GM12865 (cell line): ENCODE measurements around the gene PDE6B.

Source experiments
- DNase-seq: peaks from one replicate; pipeline ENCODE4 v3.0.0; 2010; ENCODE audit warnings: low read depth
- H3K4me3 ChIP-seq: 2 replicates; pipeline ENCODE4 v1.5.1; 2011; ENCODE audit warnings: mild to moderate bottlenecking, low read depth, low read length, control low read depth
- TF ChIP-seq, protein P1 (sequence below): IDR thresholded peaks from 2 replicates; pipeline ENCODE4 v1.5.1; 2011; ENCODE audit warnings: low read length, control low read depth, low read depth, inconsistent platforms; ENCODE audit not compliant: insufficient read depth; ENCODE audit errors: missing control alignments

Gene PDE6B

DNA sequence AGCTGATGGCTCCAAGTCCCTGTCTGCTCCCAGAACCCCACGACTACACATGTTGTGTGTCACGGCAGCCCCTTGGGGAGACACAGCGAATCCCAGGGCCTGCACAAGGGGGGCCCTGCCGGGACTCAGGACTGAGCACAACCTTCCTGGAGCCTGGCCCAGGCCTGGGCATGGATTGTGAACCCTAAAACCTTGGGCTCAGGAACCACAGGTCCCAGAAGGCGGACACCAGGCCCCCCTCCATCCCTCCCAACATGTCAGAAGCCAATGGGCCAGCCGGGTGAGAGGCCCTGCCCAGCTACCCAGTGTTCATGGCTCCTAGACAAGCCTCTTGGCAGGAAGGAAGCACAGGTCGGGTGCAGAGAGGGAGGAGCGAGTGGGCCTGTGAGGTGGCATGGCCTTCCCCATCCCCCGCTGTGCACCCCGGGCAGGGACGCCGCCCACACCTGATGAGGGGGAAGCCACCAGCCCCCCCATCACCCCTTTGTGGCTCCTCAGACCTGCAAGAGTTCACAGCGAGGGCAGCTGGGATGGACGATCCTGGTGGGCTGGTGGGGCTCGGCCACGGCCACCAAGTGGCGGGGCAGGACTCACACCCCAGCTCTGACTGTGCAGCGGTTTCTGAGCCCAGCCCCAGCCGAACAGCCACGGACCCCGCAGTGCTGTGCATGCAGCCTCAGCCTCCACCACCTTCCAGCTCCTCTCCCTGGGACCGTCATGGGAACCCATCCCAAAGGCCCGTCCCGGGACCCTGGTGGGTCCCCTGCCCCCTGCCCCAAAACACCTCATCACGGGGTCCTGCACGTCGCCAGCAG lies 3.7 kb downstream of the PDE6B start:
- no peak for DNase-seq
- TF ChIP-seq, protein P1, sequence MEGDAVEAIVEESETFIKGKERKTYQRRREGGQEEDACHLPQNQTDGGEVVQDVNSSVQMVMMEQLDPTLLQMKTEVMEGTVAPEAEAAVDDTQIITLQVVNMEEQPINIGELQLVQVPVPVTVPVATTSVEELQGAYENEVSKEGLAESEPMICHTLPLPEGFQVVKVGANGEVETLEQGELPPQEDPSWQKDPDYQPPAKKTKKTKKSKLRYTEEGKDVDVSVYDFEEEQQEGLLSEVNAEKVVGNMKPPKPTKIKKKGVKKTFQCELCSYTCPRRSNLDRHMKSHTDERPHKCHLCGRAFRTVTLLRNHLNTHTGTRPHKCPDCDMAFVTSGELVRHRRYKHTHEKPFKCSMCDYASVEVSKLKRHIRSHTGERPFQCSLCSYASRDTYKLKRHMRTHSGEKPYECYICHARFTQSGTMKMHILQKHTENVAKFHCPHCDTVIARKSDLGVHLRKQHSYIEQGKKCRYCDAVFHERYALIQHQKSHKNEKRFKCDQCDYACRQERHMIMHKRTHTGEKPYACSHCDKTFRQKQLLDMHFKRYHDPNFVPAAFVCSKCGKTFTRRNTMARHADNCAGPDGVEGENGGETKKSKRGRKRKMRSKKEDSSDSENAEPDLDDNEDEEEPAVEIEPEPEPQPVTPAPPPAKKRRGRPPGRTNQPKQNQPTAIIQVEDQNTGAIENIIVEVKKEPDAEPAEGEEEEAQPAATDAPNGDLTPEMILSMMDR, result no peak
- H3K4me3 ChIP-seq, result no peak overlapping the region

DNA sequence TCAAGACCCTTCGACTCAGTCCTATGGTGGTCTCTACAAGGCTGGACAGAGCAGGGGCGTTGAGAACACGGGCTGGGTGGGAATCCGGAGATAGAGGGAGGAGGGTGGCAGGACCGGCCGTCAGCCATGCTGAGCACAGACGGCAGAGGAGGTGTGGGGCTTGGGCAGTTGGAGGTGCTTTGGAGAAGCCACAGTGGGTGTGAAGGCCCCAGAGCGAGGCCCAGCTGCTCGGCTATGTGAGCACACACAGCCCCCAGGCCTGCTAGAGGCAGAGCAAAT lies 4.2 kb downstream of the PDE6B start:
- H3K4me3 ChIP-seq, result no peak overlapping the region
- DNase-seq, result no peak
- TF ChIP-seq, protein P1, result no peak

DNA sequence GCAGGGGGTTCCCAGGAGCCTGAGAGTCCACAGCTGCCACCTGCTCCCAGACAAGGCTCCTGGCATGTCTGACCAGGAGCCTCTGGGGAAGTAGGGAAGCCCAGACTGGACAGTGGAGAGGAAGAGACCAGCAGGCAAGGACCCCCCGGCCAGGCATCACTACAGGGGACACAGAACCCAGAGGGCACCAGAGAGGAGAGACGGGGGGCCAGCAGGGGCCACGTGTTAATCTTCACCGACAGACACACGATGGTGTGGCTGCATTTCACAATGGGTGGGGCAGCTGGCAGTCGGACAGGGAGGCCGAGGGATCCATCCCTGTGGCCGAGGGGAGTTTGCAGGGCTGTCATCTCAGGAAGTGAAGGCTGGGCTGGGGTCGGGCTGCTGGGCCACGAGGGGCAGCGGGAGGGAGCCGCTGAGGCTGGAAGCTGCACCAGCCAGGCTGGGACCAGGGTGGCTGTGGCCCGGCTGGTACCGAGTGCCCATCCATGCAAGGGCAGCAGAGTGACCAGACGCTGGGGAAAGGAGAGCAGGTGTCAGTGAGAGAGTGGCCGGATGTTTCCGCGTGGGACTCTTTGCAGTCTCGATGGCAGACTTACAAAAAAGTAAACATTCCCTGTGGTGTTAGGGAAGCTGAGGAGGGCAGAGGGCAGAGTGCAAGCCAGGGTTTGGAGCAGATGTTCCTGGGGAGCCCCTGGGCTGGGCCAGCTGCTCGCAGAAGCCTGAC lies 4.7 kb downstream of the PDE6B start:
- no peak overlapping the region for H3K4me3 ChIP-seq
- DNase-seq, result no peak
- TF ChIP-seq, protein P1, result no peak

DNA sequence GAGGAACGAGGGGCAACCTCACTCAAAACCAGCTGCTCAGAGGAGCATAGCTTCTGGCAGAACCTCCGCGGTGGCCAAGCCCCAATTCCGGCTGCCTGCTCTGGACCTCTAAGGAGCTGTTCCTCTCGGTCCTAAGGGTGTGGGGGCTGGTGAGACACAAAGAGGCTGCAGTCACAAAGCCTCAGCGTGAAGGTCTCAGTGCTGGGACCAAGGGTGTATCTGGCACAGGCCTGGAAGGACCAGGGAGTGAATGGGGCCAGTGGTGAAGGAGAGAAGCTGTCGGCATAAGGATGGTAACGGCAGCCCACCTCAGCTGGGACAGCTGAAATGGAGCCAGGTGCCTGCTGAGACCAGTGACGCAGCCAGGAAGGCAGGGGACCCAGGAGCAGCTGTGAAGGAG lies 5.3 kb downstream of the PDE6B start:
- no peak overlapping the region for H3K4me3 ChIP-seq
- TF ChIP-seq, protein P1, result no peak
- DNase-seq, result no peak

DNA sequence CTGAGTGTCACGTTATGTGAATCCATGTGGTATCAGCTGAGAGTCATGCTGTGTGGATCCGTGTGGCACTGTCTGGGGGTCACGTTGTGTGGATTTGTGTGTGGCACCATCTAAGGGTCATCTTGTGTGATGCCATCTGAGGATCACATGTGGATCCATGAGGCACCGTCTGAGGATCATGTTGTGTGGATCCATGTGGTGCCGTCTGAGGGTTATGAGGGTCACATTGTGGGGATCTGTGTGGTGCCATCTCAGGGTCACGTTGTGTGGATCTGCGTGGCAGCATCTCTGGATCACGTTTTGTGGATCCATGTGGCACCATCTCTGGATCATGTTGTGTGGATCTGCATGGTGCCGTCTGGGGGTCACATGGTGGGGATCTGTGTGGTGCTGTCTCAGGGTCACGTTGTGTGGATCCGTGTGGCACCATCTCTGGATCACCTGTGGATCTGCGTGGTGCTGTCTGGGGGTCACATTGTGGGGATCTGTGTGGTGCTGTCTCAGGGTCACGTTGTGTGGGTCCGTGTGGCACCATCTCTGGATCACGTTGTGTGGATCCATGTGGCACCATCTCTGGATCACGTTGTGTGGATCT lies 6.9 kb downstream of the PDE6B start:
- H3K4me3 ChIP-seq, result no peak overlapping the region
- DNase-seq, result no peak
- TF ChIP-seq, protein P1, result no peak

DNA sequence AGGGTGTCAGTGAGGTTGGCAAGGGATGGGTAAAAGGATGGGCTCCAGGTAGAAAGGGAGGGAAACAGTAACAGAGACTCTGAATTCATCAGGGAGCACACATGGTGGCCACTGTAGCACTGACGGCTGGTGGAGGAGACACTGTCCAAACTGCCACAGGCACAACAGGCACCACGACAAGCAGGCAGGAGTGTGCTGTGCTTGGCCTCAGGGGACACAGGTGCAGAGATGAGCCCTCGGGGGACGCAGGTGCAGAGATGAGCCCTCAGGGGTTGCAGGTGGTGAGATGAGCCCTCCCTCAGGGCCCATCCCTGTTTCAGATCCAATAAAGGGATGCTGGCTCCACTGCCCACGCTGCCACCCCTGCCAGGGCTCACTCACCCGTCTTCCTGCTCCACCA lies 7.6 kb downstream of the PDE6B start:
- no peak overlapping the region for H3K4me3 ChIP-seq

More for the DNA sequence above, 7.6 kb downstream of the PDE6B start:
- DNase-seq, result no peak
- TF ChIP-seq, protein P1, result no peak
